Neural progenitor cell (in vitro differentiated cells): ENCODE results near the gene ANXA2.
A peak's percentile ranks its signal among the peaks of the same experiment; 100 is the strongest.

Source experiments
- CTCF ChIP-seq: fragments of 200-600 bp; sonication (generic); IDR thresholded peaks from 2 replicates; pipeline ENCODE4 v1.5.1; 2017; ENCODE audit warnings: antibody characterized with exemption, mild to moderate bottlenecking
- EZH2phosphoT487 ChIP-seq: fragments of 200-600 bp; sonication (generic); IDR thresholded peaks from 2 replicates; pipeline ENCODE4 v1.6.1; 2017; ENCODE audit warnings: antibody characterized with exemption

DNA sequence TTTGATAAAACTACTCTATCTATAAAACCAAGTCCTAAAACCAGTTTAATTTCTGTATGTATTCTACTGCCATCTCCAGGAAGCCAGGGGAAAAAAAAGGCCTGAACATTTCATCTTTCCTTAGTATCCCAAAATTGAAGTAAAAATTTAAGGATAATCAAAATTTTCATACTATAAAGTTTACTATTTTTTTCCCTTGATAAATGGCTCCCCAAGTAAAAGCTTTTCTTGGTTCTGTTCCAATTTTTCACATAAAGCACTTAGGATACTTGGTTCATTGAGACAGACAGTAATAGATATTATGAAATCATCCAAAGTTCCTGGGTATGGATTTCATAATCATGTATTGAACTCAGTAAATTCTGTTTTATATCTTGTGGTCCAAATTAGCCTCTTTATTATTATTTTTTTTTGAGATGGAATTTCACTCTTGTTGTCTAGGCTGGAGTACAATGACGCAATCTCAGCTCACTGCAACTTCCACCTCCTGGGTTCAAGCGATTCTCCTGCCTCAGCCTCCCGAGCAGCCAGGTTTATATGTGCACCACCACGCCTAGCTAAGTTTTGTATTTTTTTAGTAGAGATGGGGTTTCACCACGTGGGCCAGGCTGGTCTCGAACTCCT lies 46.6 kb upstream of the ANXA2 start:
- TF ChIP-seq EZH2phosphoT487 (no peak), CTCF (peak; percentile 46)
